Measurements from ENCODE around the gene SLC16A13.

- no peak for TF ChIP-seq CTCF (conservative IDR thresholded peaks at IDR 0.05; ENCODE audit: low read depth, low read length)
- TF ChIP-seq MXI1 (IDR thresholded peaks at IDR 0.05; ENCODE audit: borderline replicate concordance, low read depth, low read length), result no peak
- no peak for TF ChIP-seq SMC3 (IDR thresholded peaks at IDR 0.05; ENCODE audit: low read depth, low read length)
- TF ChIP-seq RFX5 (IDR thresholded peaks at IDR 0.05; ENCODE audit: low read depth, low read length), result no peak
- no peak for TF ChIP-seq FOS (IDR thresholded peaks at IDR 0.05; ENCODE audit: low read depth, low read length)
- no peak for TF ChIP-seq RCOR1 (IDR thresholded peaks at IDR 0.05; ENCODE audit: insufficient replicate concordance, low read length)
Observed at GRCh38 chr17:7056386-7056785, 20.6 kb downstream of the SLC16A13 start.
